H1 (cell line): Measurements from ENCODE around the gene PGP. TPM values are rescaled to one million over a fixed set of nuclear protein-coding genes. Genes with fewer than 3 reads are reported as not detected.

Source experiments
- CTCF ChIA-PET: fragments of 300-600 bp; sonication (Branson Sonifier 250); formaldehyde crosslinking; loops from one replicate; lab custom pipeline; 2021; ENCODE audit not compliant: partially characterized antibody; lab: Charles Lee
- POLR2A ChIA-PET: fragments of 300-600 bp; sonication (Branson Sonifier 250); formaldehyde crosslinking; loops from one replicate; lab custom pipeline; 2021; ENCODE audit warnings: inconsistent platforms; ENCODE audit not compliant: partially characterized antibody; lab: Charles Lee
- DNase-seq, 2 experiments: peaks; one replicate each; pipeline versions ENCODE4 v3.0.0 to v3.0.0-alpha.2; 2010 to 2022; ENCODE audit warnings: low spot score in 2 of 2, low read depth in 1 of 2, mixed read lengths in 1 of 2
- FAIRE-seq: peaks from 2 replicates; lab custom pipeline; 2011; peaks lifted over from hg19 to GRCh38; lab: Jason Lieb, UNC
- H2AFZ ChIP-seq: 2 replicates; pipeline ENCODE4 v1.8.1; 2012; ENCODE audit warnings: low read length, inconsistent platforms
- H2AK5ac ChIP-seq: 2 replicates; pipeline ENCODE4 v1.6.1; 2013; ENCODE audit warnings: low read depth, low read length
- H2BK120ac ChIP-seq: replicated peaks from 2 replicates; pipeline ENCODE3; 2013; ENCODE audit warnings: low read depth, low read length, inconsistent platforms
- H2BK12ac ChIP-seq: 2 replicates; pipeline ENCODE4 v1.6.1; 2013; ENCODE audit warnings: low read depth, low read length
- H2BK15ac ChIP-seq: 2 replicates; pipeline ENCODE4 v1.6.1; 2013; ENCODE audit warnings: low read length
- H2BK20ac ChIP-seq: 2 replicates; pipeline ENCODE4 v1.6.1; 2013; ENCODE audit warnings: low read length
- H2BK5ac ChIP-seq: 2 replicates; pipeline ENCODE4 v1.6.1; 2013; ENCODE audit warnings: low read depth, low read length
- H3K14ac ChIP-seq: 2 replicates; pipeline ENCODE4 v1.6.1; 2013; ENCODE audit warnings: inconsistent platforms; ENCODE audit not compliant: insufficient read length
- H3K18ac ChIP-seq: 2 replicates; pipeline ENCODE4 v1.6.1; 2013; ENCODE audit warnings: low read length; ENCODE audit errors: extremely low read depth
- H3K23ac ChIP-seq: 2 replicates; pipeline ENCODE4 v1.6.1; 2013; ENCODE audit warnings: inconsistent platforms; ENCODE audit not compliant: insufficient read length
- H3K23me2 ChIP-seq: 2 replicates; pipeline ENCODE4 v1.6.1; 2013; ENCODE audit warnings: low read depth, low read length
- H3K27ac ChIP-seq: 2 replicates; pipeline ENCODE4 v1.6.1; 2011; ENCODE audit warnings: low read depth, low read length, inconsistent platforms
- H3K27me3 ChIP-seq, 4 experiments: replicated peaks in 1 of 4; 1 replicate in 1 of 4; 2 replicates in 3 of 4; pipeline versions ENCODE4 v1.6.1 to v1.8.1; 2011 to 2013; ENCODE audit warnings: low read length in 3 of 4, mild to moderate bottlenecking in 3 of 4, inconsistent platforms in 2 of 4, mixed read lengths in 2 of 4, moderate library complexity in 1 of 4; ENCODE audit not compliant: control insufficient read depth in 3 of 4, insufficient read depth in 3 of 4; ENCODE audit errors: extremely low read depth in 1 of 4
- H3K36me3 ChIP-seq, 4 experiments: 2 replicates each; pipeline versions ENCODE4 v1.6.1 to v1.8.1; 2011 to 2013; ENCODE audit warnings: mild to moderate bottlenecking in 4 of 4, low read length in 3 of 4, moderate library complexity in 2 of 4, control low read depth in 1 of 4, inconsistent platforms in 1 of 4; ENCODE audit not compliant: insufficient read depth in 4 of 4, control insufficient read depth in 2 of 4
- H3K4ac ChIP-seq: replicated peaks from 2 replicates; pipeline ENCODE3; 2013; ENCODE audit warnings: low read length, low read depth, mixed read lengths, inconsistent platforms; ENCODE audit not compliant: insufficient read length
- H3K4me1 ChIP-seq, 4 experiments: replicated peaks in 1 of 4; 1 replicate in 1 of 4; 2 replicates in 3 of 4; pipeline versions ENCODE4 v1.6.1 to v1.8.1; 2011 to 2013; ENCODE audit warnings: low read length in 3 of 4, inconsistent platforms in 2 of 4, mixed read lengths in 1 of 4; ENCODE audit not compliant: insufficient read depth in 4 of 4, control insufficient read depth in 3 of 4
- H3K4me2 ChIP-seq, 2 experiments: 2 replicates each; pipeline versions ENCODE4 v1.6.1 to v1.8.1; 2011 to 2013; ENCODE audit warnings: low read depth in 2 of 2, low read length in 2 of 2, control low read depth in 1 of 2, inconsistent platforms in 1 of 2, mild to moderate bottlenecking in 1 of 2; ENCODE audit not compliant: insufficient read depth in 1 of 2
- H3K4me3 ChIP-seq, 4 experiments: fragments of 200-600, 300-600 bp in 1 of 4; sonication (generic), shearing (Covaris generic), sonication (Bioruptor Twin) in 1 of 4; 2 replicates each; pipeline versions ENCODE4 v1.5.1 to v1.8.1; 2011 to 2016; ENCODE audit warnings: low read length in 4 of 4, low read depth in 3 of 4, control low read depth in 2 of 4, inconsistent platforms in 2 of 4, mild to moderate bottlenecking in 2 of 4, mixed read lengths in 1 of 4, moderate library complexity in 1 of 4; ENCODE audit not compliant: insufficient read depth in 2 of 4; ENCODE audit errors: extremely low read depth in 1 of 4
- H3K56ac ChIP-seq: replicated peaks from 2 replicates; pipeline ENCODE3; 2013; ENCODE audit warnings: low read depth, mild to moderate bottlenecking, mixed read lengths, low read length, inconsistent platforms; ENCODE audit not compliant: insufficient read length
- H3K79me1 ChIP-seq: 2 replicates; pipeline ENCODE4 v1.6.1; 2013; ENCODE audit warnings: low read depth, low read length, control low read depth
- H3K79me2 ChIP-seq, 2 experiments: 2 replicates each; pipeline versions ENCODE4 v1.6.1 to v1.8.1; 2012 to 2013; ENCODE audit warnings: low read length in 2 of 2, mild to moderate bottlenecking in 2 of 2, inconsistent platforms in 1 of 2; ENCODE audit not compliant: insufficient read depth in 2 of 2, control insufficient read depth in 1 of 2
- H3K9ac ChIP-seq, 4 experiments: replicated peaks in 1 of 4; 1 replicate in 1 of 4; 2 replicates in 3 of 4; pipeline versions ENCODE4 v1.6.1 to v1.8.1; 2011 to 2013; ENCODE audit warnings: low read depth in 3 of 4, low read length in 3 of 4, control low read depth in 2 of 4, mild to moderate bottlenecking in 2 of 4, moderate library complexity in 2 of 4, inconsistent platforms in 1 of 4; ENCODE audit errors: extremely low read depth in 1 of 4
- H3K9me3 ChIP-seq, 2 experiments: 2 replicates each; pipeline versions ENCODE4 v1.6.1 to v1.8.1; 2012 to 2013; ENCODE audit warnings: mild to moderate bottlenecking in 2 of 2, moderate library complexity in 2 of 2, control low read depth in 1 of 2, inconsistent platforms in 1 of 2, low read depth in 1 of 2, low read length in 1 of 2, mixed read lengths in 1 of 2; ENCODE audit not compliant: insufficient read depth in 2 of 2
- H4K20me1 ChIP-seq, 2 experiments: replicated peaks in 1 of 2; 2 replicates each; pipeline versions ENCODE3 to v1.8.1; 2011 to 2013; ENCODE audit warnings: inconsistent platforms in 2 of 2, low read length in 2 of 2, mild to moderate bottlenecking in 1 of 2; ENCODE audit not compliant: insufficient read depth in 2 of 2, control insufficient read depth in 1 of 2
- H4K5ac ChIP-seq: 2 replicates; pipeline ENCODE4 v1.6.1; 2013; ENCODE audit warnings: low read length, low read depth, mixed read lengths, inconsistent platforms; ENCODE audit not compliant: insufficient read length
- H4K8ac ChIP-seq: 2 replicates; pipeline ENCODE4 v1.8.0; 2013; ENCODE audit warnings: mild to moderate bottlenecking, moderate library complexity, low read length, inconsistent platforms; ENCODE audit not compliant: insufficient read depth; ENCODE audit errors: extremely low read depth
- H4K91ac ChIP-seq: replicated peaks from 2 replicates; pipeline ENCODE3; 2013; ENCODE audit warnings: low read length, mixed read lengths, inconsistent platforms; ENCODE audit not compliant: insufficient read length
- GABPA ChIP-seq: IDR thresholded peaks from 2 replicates; pipeline ENCODE4 v1.6.1; 2011; ENCODE audit warnings: mild to moderate bottlenecking, low read length, moderate library complexity, borderline replicate concordance; ENCODE audit not compliant: insufficient read depth
- POLR2A ChIP-seq, 2 experiments: IDR thresholded peaks; 1 replicate in 1 of 2; 2 replicates in 1 of 2; pipeline ENCODE4 v1.6.1; 2011; ENCODE audit warnings: low read depth in 2 of 2, low read length in 2 of 2, mild to moderate bottlenecking in 2 of 2; ENCODE audit errors: control extremely low read depth in 1 of 2
- WGBS, 2 experiments: shearing (Covaris generic) in 1 of 2; methylation state at CpG; one replicate each; pipeline versions ENCODE4 v1.1.6 to v1.1.7; 2013 to 2015; ENCODE audit warnings: low lambda C conversion rate in 2 of 2, mixed read lengths in 2 of 2, inconsistent platforms in 1 of 2, low coverage in 1 of 2, missing lambda C conversion rate in 1 of 2; ENCODE audit not compliant: insufficient replicate concordance in 2 of 2, insufficient coverage in 1 of 2, insufficient read length in 1 of 2; ENCODE audit errors: extremely low coverage in 1 of 2, missing lambda C conversion rate in 1 of 2; 5-methylcytosine and 5-hydroxymethylcytosine counted together
- polyA plus RNA-seq, 7 experiments: library from polyadenylated mRNA; depleted of rRNA in 3 of 7; stranded (reverse) in 5 of 7; unstranded in 2 of 7; fragments of >200 nt in 5 of 7; fragments of 200-250 nt in 2 of 7; gene quantifications; 1 replicate in 5 of 7; 2 replicates in 1 of 7; 4 replicates in 1 of 7; pipeline versions ENCODE4 v1.2.1 to v1.2.3, GENCODE V29; 2011 to 2013; ENCODE audit warnings: missing spikeins in 2 of 7, mixed read lengths in 2 of 7
- total RNA-seq: library from RNA; stranded (reverse); fragmentation: NEBNext Ultra II Directional; extraction: Animal tissue kit (Norgen Biotek cat#: 25700); gene quantifications from 2 replicates; pipeline ENCODE4 v1.2.1, GENCODE V29; 2021

PGP gene
- total and polyA plus RNA-seq, 2 of the 8 experiments (the other 6 are each of a cell fraction or from before 2014, with no cell fraction given), result 30.9 to 55.9 TPM

DNA sequence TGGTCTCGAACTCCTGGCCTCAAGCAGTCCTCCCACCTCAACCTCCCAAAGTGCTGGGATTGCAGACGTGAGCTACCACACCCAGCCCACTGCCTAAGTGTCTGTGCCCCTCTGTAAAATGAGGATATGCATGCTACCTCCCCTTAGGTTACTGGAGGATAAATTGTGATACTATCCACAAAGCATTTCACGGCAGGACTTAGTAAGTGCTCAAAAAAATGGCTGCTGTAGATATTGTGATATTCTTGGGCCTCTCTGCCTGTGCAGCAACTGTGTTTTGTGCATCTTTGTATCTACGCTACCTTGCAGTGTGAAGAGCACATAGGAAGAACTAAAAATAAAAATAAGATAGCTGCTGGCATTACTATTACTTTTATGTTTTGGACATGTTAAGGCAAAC is 16.4 kb downstream of the PGP start:
- Histone ChIP-seq H3K36me3 (no peaks in the 10 kb centered on the region), H3K79me1 (no peaks in the 10 kb centered on the region), H3K4me3 (no peak overlapping the region), H3K4me2 (no peak overlapping the region), H3K79me2 (no peaks in the 10 kb centered on the region), H4K8ac (no peak overlapping the region), H2BK20ac (no peak overlapping the region), H4K5ac (no peak overlapping the region), H4K20me1 (peaks cover 4 to 14% of the 10 kb centered on the region in 2 experiments), H4K91ac (no peak overlapping the region), H3K18ac (no peak overlapping the region), H2BK12ac (no peak overlapping the region), H3K27ac (no peak overlapping the region), H3K14ac (no peak overlapping the region)
- no peak for DNase-seq
- TF ChIP-seq POLR2A (IDR thresholded peaks at IDR 0.05; ENCODE audit: control extremely low read depth in 1 of 2, low read depth in 2 of 2, low read length in 2 of 2) (no peak), GABPA (no peak)
- TF ChIP-seq, all 59 proteins: peak for 0
- POLR2A ChIA-PET, result interaction anchor here (0.5 to 6.9 kb wide), 11 partner anchors 8 to 323 kb away, joined by 3 to 63 read pairs (median 6); partner anchors contain the start of genes BRICD5, DNASE1L2, ECI1 and MLST8
- H2BK15ac ChIP-seq, result no peak overlapping the region
- WGBS, 2 experiments, result 80% methylated on average over 4 of the region's 4 CpGs; no CpG with 5 or more reads in 1 of the 2 experiments
- CTCF ChIA-PET, result interaction anchor here (0.9 to 2.0 kb wide), 3 partner anchors 10 to 38 kb away, joined by 3 to 6 read pairs (median 6); partner anchors contain the start of gene DNASE1L2
- no peak overlapping the region for H3K4ac ChIP-seq
- H2BK120ac ChIP-seq, result no peak overlapping the region
- no peaks in the 10 kb centered on the region for H3K9me3 ChIP-seq
- H2AFZ ChIP-seq, result no peak overlapping the region
- H3K9ac ChIP-seq, result no peak overlapping the region
- no peak overlapping the region for H3K56ac ChIP-seq
- peaks cover 0 to 10% (median 3%) of the 10 kb centered on the region in 4 experiments; a peak in 4 of 7 replicates for H3K4me1 ChIP-seq
- H3K27me3 ChIP-seq, result peaks cover 4 to 34% (median 24%) of the 10 kb centered on the region in 4 experiments
- H3K23me2 ChIP-seq, result peaks cover 8% of the 10 kb centered on the region; the same call in 1 of the 2 replicates
- no peak for FAIRE-seq
- no peak overlapping the region for H3K23ac ChIP-seq
- no peak overlapping the region for H2AK5ac ChIP-seq
- no peak overlapping the region for H2BK5ac ChIP-seq
